ENCODE data around the gene CWC27.

The CWC27 gene

DNA sequence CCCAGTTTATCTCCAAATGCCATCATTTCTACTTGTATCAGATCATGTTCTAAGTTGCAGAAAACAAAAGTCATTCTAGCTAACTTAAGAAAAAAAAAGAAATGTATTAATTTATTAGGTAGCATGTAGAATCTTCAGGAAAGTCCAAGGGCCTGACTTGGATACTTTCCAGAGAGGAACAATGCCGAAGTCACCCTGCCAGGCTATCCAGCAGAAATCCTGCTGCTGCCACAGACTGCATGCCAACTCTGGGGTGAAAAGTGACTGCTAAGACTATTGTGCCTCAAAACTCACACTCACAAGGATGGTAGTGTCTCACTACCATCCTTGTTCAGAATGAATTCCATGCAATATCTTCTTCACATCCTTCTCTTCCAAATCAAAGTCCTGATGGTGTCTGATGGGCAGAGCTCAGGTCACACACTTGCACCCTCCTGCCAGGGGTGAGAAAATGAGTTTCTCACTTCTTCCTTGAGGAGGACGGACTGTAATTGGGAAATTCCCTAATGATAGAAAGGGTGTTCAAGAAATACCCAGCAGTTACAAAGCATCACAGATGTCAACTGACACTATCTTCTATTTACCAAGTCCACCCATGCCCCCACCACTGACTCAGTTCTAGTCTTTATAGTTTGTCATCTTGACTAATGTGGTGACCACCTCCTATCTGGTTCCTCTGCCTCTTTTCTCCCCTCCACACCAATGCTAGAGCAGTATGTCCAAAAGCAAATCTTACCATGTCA is 279.4 kb downstream of the CWC27 start:
- no peaks in the 10 kb centered on the region for H3K27me3 Mint-ChIP-seq
- no peaks in the 10 kb centered on the region for H3K9me3 Mint-ChIP-seq
- H3K4me3 Mint-ChIP-seq, result no peak overlapping the region
- peaks cover 9% of the 10 kb centered on the region for H3K4me1 Mint-ChIP-seq
- H3K36me3 Mint-ChIP-seq (ENCODE audit: low read depth), result no peaks in the 10 kb centered on the region
- no peak for DNase-seq
- peak; percentile 52 for ATAC-seq
- no peak overlapping the region for H3K27ac Mint-ChIP-seq

DNA sequence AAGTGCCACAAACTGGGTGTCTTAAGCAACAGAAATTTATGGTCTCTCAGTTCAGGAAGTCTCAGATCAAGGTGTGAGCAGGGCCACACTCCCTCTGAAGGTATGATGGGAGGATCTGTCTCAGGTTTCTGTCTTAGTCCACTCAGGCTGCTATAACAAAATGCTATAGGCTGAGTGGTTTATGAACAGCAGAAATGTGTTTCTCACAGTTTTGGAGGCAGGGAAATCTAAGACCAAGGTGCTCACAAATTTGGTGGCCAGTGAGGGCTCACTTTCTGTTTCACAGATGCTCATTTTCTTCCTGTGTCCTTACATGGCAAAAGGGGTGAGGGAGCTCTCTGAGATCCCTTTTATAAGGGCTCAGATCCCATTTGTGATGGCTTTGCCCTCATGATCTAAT is 281.4 kb downstream of the CWC27 start:
- ATAC-seq (no peak), DNase-seq (no peak)
- Mint-ChIP-seq H3K27ac (no peak overlapping the region), H3K9me3 (no peaks in the 10 kb centered on the region), H3K27me3 (no peaks in the 10 kb centered on the region), H3K4me3 (no peak overlapping the region), H3K36me3 (ENCODE audit: low read depth) (no peaks in the 10 kb centered on the region), H3K4me1 (peaks cover 7% of the 10 kb centered on the region)

DNA sequence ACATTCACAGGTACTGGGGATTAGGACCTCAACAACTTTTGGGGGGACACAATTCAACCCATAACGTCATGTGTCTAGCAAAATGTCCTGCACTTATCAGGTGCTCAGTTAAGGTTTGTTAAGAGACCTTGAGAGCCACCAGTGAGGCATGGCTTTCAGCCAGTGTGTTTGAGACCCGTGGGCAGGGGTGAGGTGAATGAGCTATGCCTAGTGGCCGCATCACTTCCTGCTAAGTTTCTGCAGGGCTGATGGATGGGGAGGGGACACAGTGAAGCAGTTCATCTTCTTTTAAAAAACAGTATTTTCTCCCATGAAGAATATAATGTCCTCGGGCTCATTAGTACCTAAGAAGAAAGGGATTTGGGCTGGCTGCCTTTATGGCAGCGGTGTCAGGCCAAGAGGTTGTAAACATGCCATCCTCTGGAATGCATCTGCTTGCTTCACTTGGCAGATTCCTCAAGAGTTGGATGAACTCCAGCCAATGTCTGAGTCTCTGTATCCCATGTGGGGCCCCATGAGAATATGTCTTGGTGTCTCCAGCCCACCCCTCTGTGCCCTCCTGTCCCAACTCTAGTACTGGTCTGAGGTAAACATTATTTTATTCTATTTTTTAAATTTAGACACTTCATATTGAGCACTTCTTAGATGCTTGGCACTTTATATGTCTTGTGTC is 282.2 kb downstream of the CWC27 start:
- no peaks in the 10 kb centered on the region for H3K36me3 Mint-ChIP-seq (ENCODE audit: low read depth)
- no peak overlapping the region for H3K4me3 Mint-ChIP-seq
- H3K27ac Mint-ChIP-seq, result no peak overlapping the region
- peak; percentile 47 for ATAC-seq
- no peaks in the 10 kb centered on the region for H3K27me3 Mint-ChIP-seq
- H3K9me3 Mint-ChIP-seq, result no peaks in the 10 kb centered on the region
- DNase-seq, result no peak
- peaks cover 7% of the 10 kb centered on the region for H3K4me1 Mint-ChIP-seq

DNA sequence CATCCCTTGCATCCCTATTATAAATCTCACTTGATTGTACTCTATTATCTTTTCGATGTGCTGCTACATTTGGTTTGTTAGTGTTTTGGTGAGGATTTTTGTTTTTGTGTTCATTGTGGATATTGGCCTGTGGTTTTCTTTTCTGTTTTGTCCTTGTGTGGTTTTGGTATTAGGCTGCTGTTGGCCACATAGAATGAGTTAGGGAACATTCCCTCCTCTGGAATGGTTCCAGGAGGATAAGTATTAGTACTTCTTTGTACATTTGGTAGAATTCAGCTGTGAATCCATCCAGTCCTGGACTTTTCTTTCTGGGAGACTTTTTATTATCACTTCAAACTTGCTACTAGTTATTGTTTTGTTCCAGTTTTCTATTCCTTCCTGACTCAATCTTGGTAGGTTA is 287.2 kb downstream of the CWC27 start:
- H3K4me3 Mint-ChIP-seq, result no peak overlapping the region
- H3K36me3 Mint-ChIP-seq (ENCODE audit: low read depth), result no peaks in the 10 kb centered on the region

DNA sequence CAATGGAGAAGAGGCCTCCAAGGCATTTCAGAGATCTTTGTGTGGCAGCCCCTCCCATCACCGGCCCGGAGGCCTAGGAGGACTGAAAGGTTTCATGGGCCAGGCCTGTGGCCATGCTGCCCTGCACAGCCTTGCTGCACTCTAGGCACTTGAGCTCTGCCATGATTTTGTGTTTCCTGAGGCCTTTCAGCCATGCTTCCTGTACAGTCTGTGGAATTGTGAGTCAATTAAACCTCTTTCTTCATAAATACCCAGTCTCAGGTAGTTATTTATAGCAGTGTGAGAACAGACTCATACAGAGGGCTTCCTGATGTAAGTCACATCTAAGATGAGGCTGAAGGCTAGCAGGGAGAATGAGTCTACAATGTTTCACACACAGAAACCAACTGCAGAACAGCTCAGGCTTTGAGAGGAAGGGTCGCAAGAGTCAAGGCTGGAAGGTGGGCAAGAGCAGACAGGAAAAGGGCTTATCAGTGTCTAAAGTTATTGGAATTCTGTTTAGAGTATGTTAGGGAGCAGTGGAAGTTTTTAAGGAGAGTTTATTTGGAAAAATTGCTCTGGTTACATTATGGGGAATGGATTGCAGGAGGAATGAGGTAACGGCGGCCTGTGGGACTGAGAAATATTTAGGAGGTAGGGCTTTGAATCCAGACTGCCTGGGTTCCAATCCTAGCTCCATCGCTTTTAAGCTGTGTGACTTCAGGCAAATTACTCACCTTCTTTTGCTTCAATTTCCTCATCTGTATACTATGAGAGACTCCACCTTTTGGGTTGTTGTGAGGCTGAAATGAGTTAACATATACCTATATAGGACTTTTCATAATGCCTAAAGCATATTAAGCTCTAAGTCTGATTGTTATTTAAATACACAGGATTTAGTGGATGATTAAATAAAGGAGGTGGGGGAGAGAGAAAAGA is 291.2 kb downstream of the CWC27 start:
- Mint-ChIP-seq H3K27ac (peak overlapping the region; percentile 10), H3K4me1 (peaks cover 4% of the 10 kb centered on the region), H3K9me3 (no peaks in the 10 kb centered on the region), H3K27me3 (no peaks in the 10 kb centered on the region), H3K36me3 (ENCODE audit: low read depth) (peaks cover 1% of the 10 kb centered on the region), H3K4me3 (no peak overlapping the region)
- ATAC-seq (peak; percentile 70), DNase-seq (no peak)

More for the DNA sequence above, 287.2 kb downstream of the CWC27 start:
- Mint-ChIP-seq H3K27ac (no peak overlapping the region), H3K4me1 (peaks cover 4% of the 10 kb centered on the region), H3K27me3 (no peaks in the 10 kb centered on the region), H3K9me3 (no peaks in the 10 kb centered on the region)
- DNase-seq (no peak), ATAC-seq (no peak)

DNA sequence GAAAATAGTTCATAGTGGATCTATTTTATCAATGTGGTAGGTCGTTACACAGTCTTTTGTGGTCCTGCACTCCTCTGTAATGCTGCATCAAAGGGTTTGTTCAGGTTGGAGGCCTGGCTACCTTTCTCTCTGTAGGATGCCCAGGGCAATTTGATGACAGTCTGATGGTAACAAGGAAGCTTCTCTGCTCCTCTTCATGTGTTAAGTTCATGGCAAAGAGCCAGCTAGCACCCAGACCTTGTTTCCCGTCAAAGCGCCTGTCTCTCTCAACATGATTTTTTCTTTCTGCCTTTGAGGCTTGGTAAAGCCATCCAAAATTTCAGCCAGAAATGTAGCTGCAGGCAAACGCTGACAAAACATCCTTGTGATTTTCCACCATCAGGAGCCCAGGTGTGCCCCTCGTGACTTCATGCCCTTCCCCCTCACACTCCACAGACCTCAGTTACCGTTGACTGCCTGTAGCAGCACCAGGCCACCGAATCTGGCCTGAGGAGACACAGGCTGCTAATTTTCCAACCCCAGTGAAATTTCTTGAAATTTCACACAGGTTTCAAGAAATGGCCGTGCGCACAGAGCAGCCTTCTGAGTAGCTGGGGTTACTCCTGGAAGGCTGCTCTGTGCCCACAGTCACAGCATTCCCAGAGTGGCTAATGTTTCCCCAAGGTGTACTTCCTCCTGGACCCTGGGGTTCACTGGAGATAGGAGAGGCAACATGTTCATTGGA is 292.7 kb downstream of the CWC27 start:
- no peak for DNase-seq
- Mint-ChIP-seq H3K36me3 (ENCODE audit: low read depth) (peaks cover 1% of the 10 kb centered on the region), H3K4me1 (peaks cover 4% of the 10 kb centered on the region), H3K27me3 (peaks cover 2% of the 10 kb centered on the region), H3K9me3 (no peaks in the 10 kb centered on the region), H3K4me3 (no peak overlapping the region), H3K27ac (no peak overlapping the region)
- no peak for ATAC-seq

DNA sequence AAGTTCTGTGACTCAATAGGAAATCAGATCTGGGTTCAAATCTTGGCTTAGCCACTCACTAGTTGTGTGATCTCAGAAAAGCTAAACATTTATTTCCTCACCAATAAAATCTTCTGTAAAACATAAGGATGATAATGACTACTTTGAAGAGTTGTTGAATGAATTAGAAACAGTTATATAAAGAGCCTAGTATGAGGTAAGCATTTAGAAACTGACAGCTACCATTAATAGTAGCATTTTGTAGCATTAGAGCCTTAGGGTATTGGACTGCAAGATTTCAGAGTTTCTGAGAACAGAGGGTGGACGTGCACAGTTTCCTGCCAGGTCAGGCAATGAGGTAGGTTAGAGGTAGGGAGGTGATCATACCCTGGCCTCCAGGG is 293.2 kb downstream of the CWC27 start:
- Mint-ChIP-seq H3K27ac (no peak overlapping the region), H3K9me3 (no peaks in the 10 kb centered on the region), H3K27me3 (peaks cover 2% of the 10 kb centered on the region), H3K4me3 (no peak overlapping the region), H3K4me1 (peaks cover 7% of the 10 kb centered on the region), H3K36me3 (ENCODE audit: low read depth) (peaks cover 1% of the 10 kb centered on the region)
- ATAC-seq (no peak), DNase-seq (no peak)

DNA sequence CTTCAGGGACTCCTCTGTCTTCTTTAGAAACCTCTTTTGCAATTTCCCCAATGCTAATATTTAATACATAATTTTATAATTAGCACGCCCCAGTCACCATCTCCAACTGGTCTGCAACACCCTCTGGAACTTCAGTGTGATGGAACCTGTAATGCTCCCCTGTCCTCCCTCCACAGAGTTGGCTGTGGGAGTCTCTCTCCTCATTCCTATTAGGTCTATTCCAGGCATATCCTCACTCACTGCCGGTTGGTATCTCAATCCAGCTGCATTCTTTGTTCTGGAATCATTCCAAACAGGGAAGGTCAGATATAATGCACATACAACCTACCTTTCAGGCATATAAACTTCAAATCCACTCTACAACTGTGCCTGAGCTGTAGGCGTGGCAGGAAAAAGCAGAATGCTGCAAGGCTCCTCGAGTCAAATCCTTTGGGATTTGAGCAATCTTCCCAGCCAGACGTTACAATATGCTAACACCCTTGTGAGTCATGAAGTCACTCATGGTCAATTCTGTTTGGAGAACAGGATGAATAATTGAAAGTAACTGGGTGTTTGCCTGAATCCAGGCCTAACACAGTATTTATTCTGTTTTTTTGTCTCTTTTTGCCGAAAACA is 293.8 kb downstream of the CWC27 start:
- peaks cover 7% of the 10 kb centered on the region for H3K4me1 Mint-ChIP-seq
- ATAC-seq (no peak), DNase-seq (no peak)
- H3K4me3 Mint-ChIP-seq, result no peak overlapping the region
- peaks cover 2% of the 10 kb centered on the region for H3K27me3 Mint-ChIP-seq
- no peaks in the 10 kb centered on the region for H3K9me3 Mint-ChIP-seq
- peaks cover 1% of the 10 kb centered on the region for H3K36me3 Mint-ChIP-seq (ENCODE audit: low read depth)
- peak overlapping the region; percentile 41 for H3K27ac Mint-ChIP-seq

DNA sequence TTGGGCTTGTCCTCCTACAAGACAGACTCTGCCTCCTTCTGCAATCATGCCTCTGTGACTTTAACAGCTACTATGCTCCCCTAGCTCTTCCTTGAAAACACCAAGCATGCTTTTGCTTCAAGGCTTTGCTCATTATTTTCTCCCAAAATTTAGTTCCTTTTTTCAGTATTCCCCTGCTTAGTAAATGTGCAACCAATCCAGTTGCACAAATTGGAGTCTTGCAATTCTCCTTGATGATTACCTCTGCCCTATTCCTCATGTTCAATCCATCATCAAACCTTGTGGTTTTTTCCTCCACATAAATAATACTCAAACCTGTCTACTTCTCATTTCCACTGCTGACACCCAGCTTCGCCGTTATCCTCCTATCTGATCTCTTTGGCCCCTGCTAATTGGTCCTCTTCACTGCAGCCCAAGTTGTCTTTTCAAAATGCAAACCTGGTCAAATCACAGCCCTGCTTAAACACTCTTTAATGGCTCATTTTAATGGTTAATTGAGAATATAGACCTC is 296.3 kb downstream of the CWC27 start:
- Mint-ChIP-seq H3K36me3 (ENCODE audit: low read depth) (peaks cover 1% of the 10 kb centered on the region), H3K4me1 (peaks cover 4% of the 10 kb centered on the region), H3K27ac (no peak overlapping the region), H3K4me3 (no peak overlapping the region), H3K27me3 (peaks cover 2% of the 10 kb centered on the region), H3K9me3 (no peaks in the 10 kb centered on the region)
- no peak for ATAC-seq
- no peak for DNase-seq

DNA sequence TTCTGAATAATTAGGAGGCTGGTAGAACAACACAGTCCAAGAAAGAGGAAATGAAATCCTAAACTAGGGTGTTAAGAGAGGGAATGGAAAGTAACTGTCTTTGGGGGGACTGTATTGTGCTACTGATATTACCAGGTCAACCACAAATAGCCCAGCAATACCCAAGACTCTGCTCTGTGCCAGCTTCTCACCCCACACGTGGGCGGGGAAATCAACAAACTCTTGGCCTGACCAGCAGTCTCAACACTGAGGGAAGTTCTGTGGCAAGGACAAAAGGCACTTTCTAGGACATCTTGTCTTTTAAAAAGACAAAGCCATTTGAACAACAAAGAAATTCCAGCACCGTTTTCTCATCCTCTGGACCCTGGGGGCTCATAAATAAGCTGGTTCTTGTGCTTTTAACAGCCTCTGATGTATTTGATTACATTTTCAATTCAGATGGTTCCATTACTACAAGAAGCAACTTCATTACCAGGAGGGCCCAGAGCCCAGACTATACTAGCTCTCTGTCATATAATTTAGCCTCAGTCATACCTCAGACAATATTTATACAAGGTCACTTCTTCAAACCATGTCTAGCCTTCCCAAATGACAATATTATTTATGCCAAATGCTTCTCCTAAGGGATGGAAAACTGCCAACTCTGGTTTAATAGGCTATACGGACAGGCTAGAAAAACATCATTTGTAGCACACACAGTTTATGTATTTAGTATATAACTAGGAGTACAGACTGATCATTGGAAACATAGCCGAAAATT is 297.8 kb downstream of the CWC27 start:
- peaks cover 2% of the 10 kb centered on the region for H3K27me3 Mint-ChIP-seq
- peaks cover 3% of the 10 kb centered on the region for H3K4me1 Mint-ChIP-seq
- DNase-seq (no peak), ATAC-seq (peak; percentile 60)
- H3K27ac Mint-ChIP-seq, result no peak overlapping the region
- no peak overlapping the region for H3K4me3 Mint-ChIP-seq
- no peaks in the 10 kb centered on the region for H3K9me3 Mint-ChIP-seq
- peaks cover 1% of the 10 kb centered on the region for H3K36me3 Mint-ChIP-seq (ENCODE audit: low read depth)

DNA sequence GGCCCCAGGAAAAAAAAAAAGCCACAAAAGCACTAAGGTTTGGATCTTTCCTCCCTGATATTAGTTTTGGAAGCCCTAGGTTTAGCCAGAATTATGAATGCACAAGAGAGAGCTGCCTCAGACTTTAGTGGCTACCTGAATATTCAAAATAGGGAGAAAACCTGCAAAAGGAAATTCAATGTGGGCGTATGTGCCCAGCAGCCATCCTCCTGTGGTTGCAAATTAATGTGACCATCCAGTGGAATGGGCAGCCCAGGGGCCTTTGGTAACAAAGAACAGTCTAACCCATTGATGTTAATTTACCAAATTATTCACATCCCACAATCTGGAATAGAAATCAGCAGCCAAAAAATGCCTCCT is 298.4 kb downstream of the CWC27 start:
- H3K27ac Mint-ChIP-seq, result no peak overlapping the region

More for the DNA sequence above, 298.4 kb downstream of the CWC27 start:
- no peaks in the 10 kb centered on the region for H3K9me3 Mint-ChIP-seq
- H3K27me3 Mint-ChIP-seq, result peaks cover 2% of the 10 kb centered on the region
- peaks cover 3% of the 10 kb centered on the region for H3K4me1 Mint-ChIP-seq
- H3K36me3 Mint-ChIP-seq (ENCODE audit: low read depth), result peaks cover 1% of the 10 kb centered on the region
- H3K4me3 Mint-ChIP-seq, result no peak overlapping the region
- ATAC-seq (no peak), DNase-seq (no peak)
